HuH-7.5 (cell line): ENCODE data around the gene CD247.
A peak's percentile ranks its signal among the peaks of the same experiment; 100 is the strongest.

Source experiments
- DNase-seq: peaks from one replicate; pipeline ENCODE4 v3.0.0; 2011; ENCODE audit warnings: low spot score

Gene CD247

DNA sequence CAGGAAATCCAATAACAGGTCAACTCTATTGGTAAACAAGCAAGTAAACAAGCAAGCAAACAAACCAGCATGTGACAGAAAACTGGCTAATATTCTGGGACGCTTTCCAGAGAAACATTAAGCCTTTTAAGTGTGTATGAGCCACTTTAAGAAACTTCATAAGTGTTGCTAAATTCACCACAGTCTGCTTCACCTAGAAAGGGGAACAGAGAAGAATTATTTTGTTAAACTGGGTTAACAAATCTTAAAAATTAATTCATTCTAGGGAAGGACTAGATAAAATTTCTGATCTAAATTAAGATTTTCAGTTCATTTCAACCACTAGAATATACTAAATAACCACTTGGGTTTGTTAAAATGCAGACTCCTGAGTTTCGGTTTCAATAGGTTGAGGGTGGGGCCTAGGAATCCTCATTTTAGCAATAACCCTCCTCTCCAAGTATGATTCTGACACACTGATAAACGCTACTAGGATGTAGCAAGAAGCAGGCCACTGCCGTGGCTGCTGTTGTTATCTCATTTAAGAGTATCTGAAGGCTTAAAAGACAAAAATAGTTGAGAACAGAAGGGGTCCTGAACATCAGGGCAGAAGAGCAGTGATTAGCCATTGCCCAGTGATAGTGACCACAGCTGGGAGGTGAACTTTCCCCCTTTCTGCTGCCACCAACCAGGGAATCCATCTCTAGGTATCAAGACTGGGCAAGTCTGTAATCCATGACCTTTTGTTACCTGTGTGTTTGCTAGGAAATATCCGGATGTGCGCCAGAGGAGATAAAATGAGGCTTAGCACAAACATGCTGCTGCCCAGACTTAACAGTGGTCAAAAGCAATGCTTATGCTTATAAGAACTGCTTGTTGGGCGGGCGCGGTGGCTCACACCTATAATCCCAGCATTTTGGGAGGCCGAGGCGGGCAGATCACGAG, 24.0 kb upstream of the CD247 start:
- no peak for DNase-seq

DNA sequence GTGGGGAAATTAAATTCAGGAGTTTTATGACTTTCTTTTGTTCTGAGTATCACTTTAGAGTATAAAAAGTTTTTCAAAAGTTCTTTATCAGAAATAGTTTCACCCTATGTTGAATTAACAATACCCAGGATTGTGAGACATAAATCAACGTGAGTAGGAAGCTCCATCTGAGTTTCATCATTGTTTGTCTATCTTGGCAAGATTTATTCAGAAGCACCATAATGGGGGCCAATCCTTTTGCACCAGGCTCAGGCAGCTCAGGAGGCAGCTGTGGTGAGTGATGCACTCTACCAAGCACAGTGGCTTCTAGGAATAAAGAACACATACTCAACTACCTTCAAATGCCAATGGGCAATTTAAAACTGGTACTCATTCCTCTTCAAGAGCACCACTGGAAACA, 23.3 kb upstream of the CD247 start:
- DNase-seq = no peak

GRCh38 chr1:167541003-167541402, 22.7 kb upstream of the CD247 start:
- DNase-seq = no peak

GRCh38 chr1:167538657-167539056, 20.3 kb upstream of the CD247 start:
- no peak for DNase-seq

DNA sequence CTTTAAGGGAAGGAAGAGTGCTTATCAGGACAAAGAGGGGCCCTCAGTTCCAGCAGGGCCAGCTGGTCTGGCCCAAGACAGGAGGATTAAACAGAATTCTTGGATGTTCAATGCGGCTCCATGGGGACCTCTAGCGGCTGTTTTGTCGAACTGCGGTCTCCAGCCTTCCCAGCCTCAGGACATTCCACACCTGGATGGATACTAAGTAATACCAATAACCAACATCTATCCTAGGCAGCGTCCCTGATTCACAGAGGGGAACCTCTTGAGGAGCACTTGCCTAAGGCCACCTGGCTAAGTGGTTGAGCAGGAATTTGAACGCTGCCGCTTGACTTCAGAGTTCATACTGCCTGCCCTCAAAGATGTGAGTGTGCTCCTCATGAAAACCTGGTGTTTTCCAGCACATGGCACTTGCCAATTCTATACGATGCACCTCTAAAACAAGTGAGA, 15.5 kb upstream of the CD247 start:
- peak; percentile 61 for DNase-seq

DNA sequence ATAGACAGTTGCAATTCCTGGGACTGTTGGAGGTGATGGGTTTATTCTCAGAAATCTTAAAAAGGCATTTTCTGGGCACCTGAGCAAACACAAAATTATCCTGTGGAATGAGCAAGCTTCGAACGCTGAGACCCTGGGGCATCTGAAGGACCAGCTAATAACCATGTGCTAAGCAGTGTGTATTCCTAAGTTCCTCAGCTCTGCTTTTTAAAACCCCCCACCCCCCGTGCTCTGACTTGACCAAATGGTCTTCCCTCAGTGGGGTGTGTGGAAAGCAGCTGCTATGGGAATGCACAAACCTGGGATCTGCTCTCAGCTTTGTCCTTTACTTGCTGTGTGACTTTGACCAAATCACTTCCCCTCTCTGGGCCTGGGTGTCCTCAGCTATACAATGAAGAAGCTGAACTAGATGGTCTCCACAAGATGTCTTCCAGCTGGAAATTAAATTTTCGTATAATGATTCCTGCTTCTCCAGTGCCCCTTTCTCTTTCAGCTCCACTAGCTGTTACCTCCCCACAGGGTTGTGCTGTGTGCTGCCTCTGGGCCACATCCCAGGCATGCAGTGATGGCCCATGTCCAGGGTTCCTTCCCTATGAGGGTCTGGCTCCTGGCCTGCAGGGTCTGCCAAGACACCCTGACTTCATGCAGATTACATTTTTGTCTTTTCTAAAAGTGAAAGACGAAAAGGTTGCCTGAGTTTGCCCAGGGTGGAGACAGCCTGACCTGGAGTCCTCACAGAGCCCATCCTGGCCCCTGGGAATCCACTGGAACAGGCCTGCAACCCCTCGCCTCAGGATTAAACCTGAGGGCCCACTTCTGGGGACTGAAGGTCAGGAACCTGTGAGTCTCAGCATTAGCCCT, 14.9 kb upstream of the CD247 start:
- DNase-seq = no peak

DNA sequence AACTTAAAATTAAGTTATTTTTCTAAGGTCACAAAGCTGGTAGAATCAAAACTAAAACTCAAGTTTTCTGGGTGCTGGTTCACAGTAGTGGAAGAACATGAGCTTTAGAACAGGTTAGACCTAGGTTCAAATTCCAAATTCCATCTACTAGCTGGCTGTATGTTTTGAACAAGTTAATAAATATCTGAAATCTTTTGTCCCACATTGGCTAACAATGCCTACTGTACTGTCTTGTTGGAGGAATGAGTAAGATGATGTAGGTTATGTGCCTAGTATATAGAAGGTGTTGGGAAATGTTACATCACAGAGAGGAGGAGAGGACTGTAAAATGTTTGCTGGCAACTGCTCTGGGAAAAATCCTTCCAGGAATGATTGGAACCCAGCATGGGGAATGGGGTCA, 14.0 kb upstream of the CD247 start:
- no peak for DNase-seq

DNA sequence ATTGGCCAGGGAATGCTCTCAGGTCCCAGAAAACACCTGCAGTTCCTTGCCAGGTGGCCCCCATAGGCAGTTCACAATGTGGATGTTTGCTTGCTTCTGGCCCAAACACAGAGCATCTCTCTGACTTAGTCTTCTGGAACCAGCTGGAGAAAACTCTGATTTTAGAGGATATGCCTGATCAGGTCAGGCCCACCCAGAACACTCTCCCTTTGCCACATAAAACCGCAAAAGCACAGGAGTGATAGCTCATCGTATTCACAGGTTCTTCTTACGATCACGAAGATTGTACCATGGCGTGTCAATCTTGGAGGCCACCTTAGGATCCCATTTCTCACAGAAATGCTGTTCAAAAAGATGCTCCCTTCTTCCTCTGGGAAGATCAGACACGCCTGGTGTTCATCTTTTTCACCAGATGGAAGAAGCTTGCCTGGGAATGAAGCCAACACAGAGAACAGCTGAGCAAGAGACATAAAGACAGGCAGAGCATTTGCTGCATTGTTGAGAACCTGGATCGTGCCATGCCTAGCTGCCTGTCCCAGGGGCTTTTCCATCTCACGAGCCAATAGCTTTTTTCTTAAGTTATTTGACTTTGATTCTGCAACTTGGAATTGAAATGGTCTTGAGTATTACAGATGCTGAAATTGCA, 11.6 kb upstream of the CD247 start:
- DNase-seq = no peak

DNA sequence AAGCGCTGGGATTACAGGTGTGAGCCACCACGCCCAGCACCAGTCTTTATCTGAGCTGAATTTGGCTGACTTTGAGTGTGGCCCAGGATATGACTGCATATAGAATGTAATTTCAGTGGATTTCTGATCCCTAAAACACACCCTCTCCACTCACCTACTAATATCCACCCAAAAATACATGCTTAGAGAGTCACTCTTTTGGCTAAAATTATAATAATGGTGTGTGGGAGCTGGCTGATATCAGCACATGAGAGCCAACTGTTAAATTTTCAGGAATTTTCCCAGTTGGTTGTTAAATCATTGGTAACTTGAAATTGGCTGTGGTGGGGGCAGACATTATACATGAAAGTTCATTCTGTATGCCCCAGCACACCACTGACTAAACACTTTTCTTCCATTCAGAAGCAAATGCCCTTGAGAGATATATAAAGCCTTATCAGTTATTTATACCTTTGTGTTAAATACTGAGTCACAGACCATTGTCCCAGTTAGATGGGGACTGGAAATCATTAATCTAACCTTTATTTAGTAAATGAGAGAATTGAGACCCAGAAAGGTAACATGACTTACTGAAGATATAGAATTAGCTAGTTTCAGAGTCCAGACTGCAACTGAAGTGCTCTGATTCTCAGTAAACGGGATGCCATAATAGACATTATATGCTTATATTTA, 9.9 kb upstream of the CD247 start:
- DNase-seq = no peak

DNA sequence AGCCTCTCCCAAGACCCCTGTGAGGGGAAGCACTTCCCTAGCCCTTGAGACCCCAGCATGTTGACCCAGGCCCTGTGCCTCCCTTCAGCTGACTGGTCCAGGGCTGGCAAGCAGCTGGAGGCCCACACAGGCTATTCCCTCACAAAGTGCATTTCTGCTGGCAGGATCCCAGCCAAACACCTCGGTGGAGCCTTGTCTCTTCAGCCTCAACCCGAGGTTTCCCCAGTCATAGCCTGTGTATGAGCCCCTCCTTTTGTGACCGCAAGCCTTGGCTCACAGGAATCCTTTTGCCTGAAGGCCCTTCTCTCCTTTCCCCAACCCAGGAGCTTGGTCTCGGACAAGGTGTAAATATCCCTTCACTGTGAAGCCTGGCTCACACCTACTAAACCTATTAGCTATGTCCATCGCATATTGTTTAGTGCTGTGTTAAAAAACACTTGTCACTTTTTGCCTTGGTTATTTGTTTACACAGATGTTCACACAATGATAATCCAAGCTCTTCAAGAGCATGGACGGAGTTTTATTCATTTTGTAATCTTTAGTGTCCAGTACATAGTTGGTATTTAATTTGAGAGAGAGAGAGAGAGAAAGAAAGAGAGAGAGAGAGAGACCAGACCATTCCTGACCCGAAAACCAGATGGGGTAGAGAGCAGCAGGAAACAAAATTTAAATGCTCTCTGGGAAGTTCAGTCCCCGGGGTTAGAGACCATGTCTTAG, 8.5 kb upstream of the CD247 start:
- DNase-seq = no peak

DNA sequence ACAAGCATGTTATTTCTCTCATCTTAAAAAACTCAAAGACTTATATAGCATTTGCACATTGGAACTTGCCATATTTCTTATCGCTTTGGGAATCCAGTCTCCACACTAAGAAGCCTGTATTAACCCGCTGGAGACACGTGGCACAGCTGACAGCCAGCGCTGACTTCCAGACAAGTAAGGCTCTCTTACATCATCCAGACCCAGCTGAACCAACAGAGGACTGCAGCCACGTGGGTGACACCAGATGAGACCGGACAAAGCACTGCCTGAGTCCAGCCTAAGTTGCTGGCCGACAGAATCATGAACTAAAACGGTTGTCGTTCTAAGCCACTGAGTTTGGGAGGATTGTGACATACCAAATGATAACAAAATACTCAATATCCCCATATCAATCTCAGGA, 6.3 kb upstream of the CD247 start:
- no peak for DNase-seq

DNA sequence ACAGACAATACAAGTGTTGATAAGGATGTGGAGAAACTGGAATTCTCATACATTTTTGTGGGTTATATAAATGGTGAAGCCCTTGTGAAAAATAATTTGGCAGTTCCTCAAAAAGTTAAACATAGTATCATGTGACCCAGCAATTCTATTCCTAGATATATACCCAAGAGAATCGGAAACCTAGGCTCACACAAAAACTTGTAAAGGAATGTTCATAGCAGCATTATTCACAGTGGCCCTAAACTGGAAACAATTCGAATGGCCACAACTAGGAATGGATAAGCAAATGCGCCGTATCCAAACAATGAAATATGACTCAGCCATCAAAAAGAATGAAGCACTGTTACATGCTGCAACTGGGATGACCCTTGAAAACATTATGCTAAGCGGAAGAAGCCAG, 3.9 kb upstream of the CD247 start:
- DNase-seq = no peak

- DNase-seq = no peak
Observed at GRCh38 chr1:167520711-167521206, 2.4 kb upstream of the CD247 start.

DNA sequence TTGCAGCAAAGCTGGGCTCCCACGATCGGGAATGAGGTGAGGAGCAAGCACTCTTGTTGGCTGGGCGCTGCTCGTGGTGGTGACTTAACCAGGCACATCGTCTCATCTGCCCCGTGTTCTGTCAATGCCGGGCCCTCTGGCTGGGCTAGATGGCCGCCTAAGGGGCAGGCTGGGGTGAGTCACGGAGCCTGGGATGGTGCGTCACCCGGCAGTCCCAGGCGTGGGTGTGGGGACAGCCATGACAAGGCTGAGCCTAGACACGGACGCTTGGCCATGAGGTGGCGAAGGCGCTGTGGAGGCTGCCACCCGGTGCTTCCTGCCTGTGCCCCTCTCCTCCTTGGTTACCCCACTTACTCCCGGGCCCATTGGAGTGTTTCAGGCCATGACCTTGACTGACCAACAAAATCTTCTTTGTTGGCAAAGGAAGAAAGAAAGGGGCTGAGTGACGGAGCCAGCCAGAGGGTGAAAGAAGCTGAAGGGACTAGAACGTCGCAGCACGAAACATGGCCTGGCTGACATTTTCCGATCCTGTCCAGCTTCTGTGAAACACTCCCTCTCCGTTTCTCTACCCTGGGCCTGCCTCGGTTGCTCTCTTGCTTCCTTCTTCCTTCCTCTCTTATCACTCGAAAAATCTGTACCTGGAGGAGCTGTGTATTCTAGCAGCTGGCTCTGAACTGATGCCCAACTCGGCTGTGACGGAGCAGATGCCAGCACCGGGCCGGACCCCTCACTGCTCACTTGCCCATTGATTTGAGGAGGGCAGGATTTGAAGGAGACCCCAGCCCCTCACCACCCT, 596 bp downstream of the CD247 start:
- no peak for DNase-seq

GRCh38 chr1:167516404-167517388, 1.6 kb downstream of the CD247 start:
- DNase-seq = no peak

DNA sequence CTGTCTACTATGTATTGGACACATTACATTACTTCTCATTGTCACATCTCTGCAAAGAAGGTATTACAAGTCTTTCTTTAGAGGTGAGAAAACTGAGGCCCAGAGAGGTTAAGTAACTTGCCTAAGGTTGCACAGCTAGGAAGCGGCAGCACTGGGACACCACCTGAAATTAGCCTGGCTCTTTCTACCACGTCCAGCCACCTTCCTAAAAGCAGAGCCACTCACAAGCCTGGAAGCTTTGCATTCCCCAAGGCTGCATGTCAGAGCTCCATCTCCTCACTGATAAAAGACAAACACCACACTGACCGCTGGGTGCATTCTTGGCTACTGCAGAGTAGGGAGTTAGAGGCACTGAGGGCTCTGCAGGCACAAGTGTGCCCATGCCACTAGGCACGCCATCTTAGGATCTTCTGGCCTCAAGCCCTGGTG, 2.4 kb downstream of the CD247 start:
- DNase-seq = no peak

DNA sequence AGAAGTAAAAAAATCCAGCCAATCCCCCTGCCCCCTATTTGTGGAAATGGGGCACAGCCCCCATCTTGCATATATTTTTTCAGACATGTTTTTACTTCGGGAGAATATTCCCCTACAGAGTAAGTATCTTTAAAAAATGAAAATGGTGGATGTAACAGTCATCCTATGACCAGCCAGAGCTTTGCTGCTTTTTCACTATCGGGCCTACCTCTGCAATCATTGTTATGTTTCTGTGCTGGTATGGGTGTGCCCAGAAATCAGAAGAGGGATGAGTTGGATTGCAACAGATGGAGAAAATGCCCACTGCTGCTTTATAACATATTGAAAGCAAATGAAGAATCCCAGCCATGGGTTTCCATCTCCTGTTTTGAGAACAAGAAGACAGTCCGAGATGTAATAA, 2.9 kb downstream of the CD247 start:
- DNase-seq = no peak

- no peak for DNase-seq
Observed at GRCh38 chr1:167514288-167514687, 4.0 kb downstream of the CD247 start.

- no peak for DNase-seq
Observed at GRCh38 chr1:167512046-167512654, 6.2 kb downstream of the CD247 start.
